Loucy (cell line): ENCODE results near the gene HSD17B12.

Experiments used
- H2AFZ ChIP-seq: fragments of 200-600 bp; sonication (generic); 2 replicates; pipeline ENCODE4 v1.6.0; 2016; ENCODE audit warnings: antibody characterized with exemption, mild to moderate bottlenecking, low read length, moderate library complexity
- H3F3A ChIP-seq: fragments of 200-600 bp; 2 replicates; pipeline ENCODE4 v1.6.0; 2016; ENCODE audit warnings: antibody characterized with exemption, low read depth, mild to moderate bottlenecking
- H3K27me3 ChIP-seq: fragments of 200-600 bp; sonication (generic); 2 replicates; pipeline ENCODE4 v1.6.1; 2014; ENCODE audit warnings: low read length, mild to moderate bottlenecking; ENCODE audit not compliant: insufficient read depth, poor library complexity, severe bottlenecking
- H3K36me3 ChIP-seq: fragments of 200-600 bp; sonication (generic); 2 replicates; pipeline ENCODE4 v1.6.1; 2016; ENCODE audit warnings: low read length; ENCODE audit not compliant: insufficient read depth
- H3K4me1 ChIP-seq: fragments of 200-600 bp; sonication (generic); 2 replicates; pipeline ENCODE4 v1.5.1; 2014; ENCODE audit warnings: low read length, mild to moderate bottlenecking; ENCODE audit not compliant: insufficient read depth, poor library complexity, severe bottlenecking
- H3K4me2 ChIP-seq: fragments of 200-600 bp; sonication (generic); 2 replicates; pipeline ENCODE4 v1.6.0; 2014; ENCODE audit warnings: antibody characterized with exemption, low read length, low read depth, mild to moderate bottlenecking; ENCODE audit not compliant: poor library complexity, severe bottlenecking
- H3K4me3 ChIP-seq: fragments of 200-600 bp; sonication (generic); 2 replicates; pipeline ENCODE4 v1.5.1; 2014; ENCODE audit warnings: low read length, mild to moderate bottlenecking, mixed read lengths; ENCODE audit not compliant: poor library complexity, severe bottlenecking
- H3K79me2 ChIP-seq: fragments of 200-600 bp; sonication (generic); 2 replicates; pipeline ENCODE4 v1.6.1; 2014; ENCODE audit warnings: low read length; ENCODE audit not compliant: insufficient read depth
- H3K9ac ChIP-seq: fragments of 200-600 bp; sonication (generic); 2 replicates; pipeline ENCODE4 v1.6.0; 2014; ENCODE audit warnings: mild to moderate bottlenecking, low read depth, low read length, moderate library complexity; ENCODE audit not compliant: poor library complexity, severe bottlenecking
- H3K9me2 ChIP-seq: fragments of 200-600 bp; sonication (generic); replicated peaks from 2 replicates; pipeline ENCODE4 v1.6.1; 2016; ENCODE audit warnings: low read depth, low read length, mixed read lengths
- H3K9me3 ChIP-seq: fragments of 200-600 bp; sonication (generic); 2 replicates; pipeline ENCODE4 v1.6.1; 2014; ENCODE audit warnings: mild to moderate bottlenecking, antibody characterized with exemption, low read length, low read depth; ENCODE audit not compliant: insufficient read depth
- H4K20me1 ChIP-seq: fragments of 200-600 bp; sonication (generic); 2 replicates; pipeline ENCODE4 v1.6.0; 2014; ENCODE audit warnings: antibody characterized with exemption, low read length, mild to moderate bottlenecking; ENCODE audit not compliant: insufficient read depth, poor library complexity, severe bottlenecking
- EZH2phosphoT487 ChIP-seq: fragments of 200-600 bp; IDR thresholded peaks from 2 replicates; pipeline ENCODE4 v1.6.1; 2018; ENCODE audit warnings: antibody characterized with exemption, mild to moderate bottlenecking, moderate library complexity, borderline replicate concordance
- TF ChIP-seq, protein P1 (sequence below): fragments of 200-600 bp; sonication (generic); conservative IDR thresholded peaks from 2 replicates; pipeline ENCODE4 v1.5.1; 2014; ENCODE audit warnings: mild to moderate bottlenecking, antibody characterized with exemption, low read length

The HSD17B12 gene

GRCh38 chr11:43856993-43857392 is 176.5 kb downstream of the HSD17B12 start:
- Histone ChIP-seq H3K4me1 (no peaks in the 10 kb centered on the region), H2AFZ (no peak overlapping the region), H4K20me1 (no peaks in the 10 kb centered on the region), H3K27me3 (no peaks in the 10 kb centered on the region), H3K79me2 (no peaks in the 10 kb centered on the region), H3K36me3 (peaks cover 9% of the 10 kb centered on the region; the same call in 1 of the 2 replicates), H3K9me2 (no peaks in the 10 kb centered on the region), H3K9me3 (no peaks in the 10 kb centered on the region), H3F3A (no peaks in the 10 kb centered on the region), H3K4me3 (no peak overlapping the region), H3K9ac (no peak overlapping the region), H3K4me2 (no peak overlapping the region)
- TF ChIP-seq EZH2phosphoT487, result no peak
- TF ChIP-seq, protein P1, sequence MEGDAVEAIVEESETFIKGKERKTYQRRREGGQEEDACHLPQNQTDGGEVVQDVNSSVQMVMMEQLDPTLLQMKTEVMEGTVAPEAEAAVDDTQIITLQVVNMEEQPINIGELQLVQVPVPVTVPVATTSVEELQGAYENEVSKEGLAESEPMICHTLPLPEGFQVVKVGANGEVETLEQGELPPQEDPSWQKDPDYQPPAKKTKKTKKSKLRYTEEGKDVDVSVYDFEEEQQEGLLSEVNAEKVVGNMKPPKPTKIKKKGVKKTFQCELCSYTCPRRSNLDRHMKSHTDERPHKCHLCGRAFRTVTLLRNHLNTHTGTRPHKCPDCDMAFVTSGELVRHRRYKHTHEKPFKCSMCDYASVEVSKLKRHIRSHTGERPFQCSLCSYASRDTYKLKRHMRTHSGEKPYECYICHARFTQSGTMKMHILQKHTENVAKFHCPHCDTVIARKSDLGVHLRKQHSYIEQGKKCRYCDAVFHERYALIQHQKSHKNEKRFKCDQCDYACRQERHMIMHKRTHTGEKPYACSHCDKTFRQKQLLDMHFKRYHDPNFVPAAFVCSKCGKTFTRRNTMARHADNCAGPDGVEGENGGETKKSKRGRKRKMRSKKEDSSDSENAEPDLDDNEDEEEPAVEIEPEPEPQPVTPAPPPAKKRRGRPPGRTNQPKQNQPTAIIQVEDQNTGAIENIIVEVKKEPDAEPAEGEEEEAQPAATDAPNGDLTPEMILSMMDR, result no peak

DNA sequence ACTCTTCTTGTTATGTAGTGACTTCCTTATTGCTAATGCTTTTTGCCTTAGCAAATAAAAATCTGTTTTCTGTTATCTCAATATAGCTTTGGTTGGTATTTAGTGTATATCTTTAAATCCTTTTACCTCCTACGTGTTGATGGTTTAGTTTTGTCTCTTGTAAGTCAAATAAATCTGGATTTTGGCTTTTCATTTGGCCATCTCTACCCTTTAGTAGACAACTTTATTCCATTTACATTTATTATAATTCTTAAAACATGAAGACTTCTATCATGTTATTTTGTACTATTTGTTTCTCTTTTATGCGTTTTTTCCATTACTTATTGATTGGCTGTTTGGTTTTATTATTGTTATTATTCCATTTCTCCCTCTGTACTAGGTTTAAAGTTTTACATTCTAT is 180.6 kb downstream of the HSD17B12 start:
- H3K4me2 ChIP-seq, result no peak overlapping the region
- no peaks in the 10 kb centered on the region for H3K9me3 ChIP-seq
- H3K4me1 ChIP-seq, result no peaks in the 10 kb centered on the region
- no peaks in the 10 kb centered on the region for H3K9me2 ChIP-seq
- H3K27me3 ChIP-seq, result no peaks in the 10 kb centered on the region
- no peaks in the 10 kb centered on the region for H3F3A ChIP-seq
- no peaks in the 10 kb centered on the region for H4K20me1 ChIP-seq
- no peak overlapping the region for H2AFZ ChIP-seq
- H3K36me3 ChIP-seq, result 0 out of 2 replicates have a peak, but pooled peaks cover 5% of the 10 kb centered on the region
- H3K4me3 ChIP-seq, result no peak overlapping the region
- H3K9ac ChIP-seq, result no peak overlapping the region
- no peaks in the 10 kb centered on the region for H3K79me2 ChIP-seq
- TF ChIP-seq, protein P1, result no peak
- TF ChIP-seq EZH2phosphoT487, result no peak

GRCh38 chr11:43866520-43866919 is 186.0 kb downstream of the HSD17B12 start:
- no peaks in the 10 kb centered on the region for H4K20me1 ChIP-seq
- no peak overlapping the region for H2AFZ ChIP-seq
- H3K4me2 ChIP-seq, result no peak overlapping the region
- TF ChIP-seq EZH2phosphoT487, result no peak
- TF ChIP-seq, protein P1, result no peak
- H3K9ac ChIP-seq, result no peak overlapping the region
- H3K9me3 ChIP-seq, result no peaks in the 10 kb centered on the region
- no peaks in the 10 kb centered on the region for H3K79me2 ChIP-seq
- H3K27me3 ChIP-seq, result peaks cover 5% of the 10 kb centered on the region
- H3K9me2 ChIP-seq, result no peaks in the 10 kb centered on the region
- H3F3A ChIP-seq, result peaks cover 12% of the 10 kb centered on the region
- H3K4me3 ChIP-seq, result no peak overlapping the region
- no peaks in the 10 kb centered on the region for H3K36me3 ChIP-seq
- H3K4me1 ChIP-seq, result peaks cover 16% of the 10 kb centered on the region
